Thyroid gland (tissue), 4 donors: Measurements from ENCODE around the gene NRAS.

Source experiments
- POLR2A ChIP-seq, 2 donors: fragments of 450-650 bp; IDR thresholded peaks; one replicate each; pipeline ENCODE4 v1.6.1; 2017; ENCODE audit warnings: antibody characterized with exemption in 2 of 2, mild to moderate bottlenecking in 2 of 2, moderate library complexity in 1 of 2
- TF ChIP-seq, protein P1 (sequence below), 6 experiments: fragments of 200-600 bp in 3 of 6; fragments of 450-650 bp in 3 of 6; sonication (generic) in 3 of 6; IDR thresholded peaks; one replicate each; pipeline ENCODE4 v1.5.1; 2016 to 2019; ENCODE audit warnings: antibody characterized with exemption in 6 of 6, mild to moderate bottlenecking in 2 of 6, inconsistent platforms in 1 of 6, moderate library complexity in 1 of 6

DNA sequence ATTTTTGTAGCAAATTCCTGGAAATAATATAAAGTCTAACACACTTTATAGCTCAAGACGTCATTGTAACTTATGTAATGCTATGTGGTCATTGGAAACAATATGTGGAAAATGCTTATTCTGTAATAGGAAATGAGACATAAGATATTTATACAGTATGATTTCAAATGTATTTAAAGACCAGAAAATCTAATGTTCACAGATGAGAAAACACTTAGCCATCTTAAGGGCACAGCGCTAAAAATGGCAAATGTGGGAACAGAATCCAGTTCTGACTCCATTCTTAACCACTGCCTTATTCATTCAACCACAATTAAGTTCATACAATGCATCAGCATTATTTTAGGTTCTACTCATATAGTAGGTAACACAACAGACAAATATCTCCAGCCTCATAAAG, 28.7 kb upstream of the NRAS start:
- TF ChIP-seq, protein P1, sequence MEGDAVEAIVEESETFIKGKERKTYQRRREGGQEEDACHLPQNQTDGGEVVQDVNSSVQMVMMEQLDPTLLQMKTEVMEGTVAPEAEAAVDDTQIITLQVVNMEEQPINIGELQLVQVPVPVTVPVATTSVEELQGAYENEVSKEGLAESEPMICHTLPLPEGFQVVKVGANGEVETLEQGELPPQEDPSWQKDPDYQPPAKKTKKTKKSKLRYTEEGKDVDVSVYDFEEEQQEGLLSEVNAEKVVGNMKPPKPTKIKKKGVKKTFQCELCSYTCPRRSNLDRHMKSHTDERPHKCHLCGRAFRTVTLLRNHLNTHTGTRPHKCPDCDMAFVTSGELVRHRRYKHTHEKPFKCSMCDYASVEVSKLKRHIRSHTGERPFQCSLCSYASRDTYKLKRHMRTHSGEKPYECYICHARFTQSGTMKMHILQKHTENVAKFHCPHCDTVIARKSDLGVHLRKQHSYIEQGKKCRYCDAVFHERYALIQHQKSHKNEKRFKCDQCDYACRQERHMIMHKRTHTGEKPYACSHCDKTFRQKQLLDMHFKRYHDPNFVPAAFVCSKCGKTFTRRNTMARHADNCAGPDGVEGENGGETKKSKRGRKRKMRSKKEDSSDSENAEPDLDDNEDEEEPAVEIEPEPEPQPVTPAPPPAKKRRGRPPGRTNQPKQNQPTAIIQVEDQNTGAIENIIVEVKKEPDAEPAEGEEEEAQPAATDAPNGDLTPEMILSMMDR (IDR thresholded peaks at IDR 0.05) = no peak
- no peak for TF ChIP-seq POLR2A (IDR thresholded peaks at IDR 0.05)
